H9 (cell line): ENCODE results near the gene PTRH1. TPM values are rescaled to one million over a fixed set of nuclear protein-coding genes. Genes with fewer than 3 reads are reported as not detected.

Experiments
- DNase-seq: peaks from one replicate; pipeline ENCODE4 v3.0.0-alpha.2; 2017
- H2AFZ ChIP-seq: one replicate; pipeline ENCODE4 v1.6.1; 2013; ENCODE audit warnings: mild to moderate bottlenecking, low read length, control low read depth, moderate library complexity
- H2AK5ac ChIP-seq: 2 replicates; pipeline ENCODE4 v1.6.1; 2013; ENCODE audit warnings: low read length, control low read depth, mixed read lengths; ENCODE audit not compliant: insufficient read length
- H2BK120ac ChIP-seq: one replicate; pipeline ENCODE4 v1.6.1; 2013; ENCODE audit warnings: low read depth, mild to moderate bottlenecking, low read length, control low read depth, inconsistent platforms; ENCODE audit not compliant: poor library complexity, severe bottlenecking
- H2BK12ac ChIP-seq: 2 replicates; pipeline ENCODE4 v1.6.1; 2013; ENCODE audit warnings: low read length, control low read depth, mixed read lengths, low read depth; ENCODE audit not compliant: insufficient read length
- H2BK15ac ChIP-seq: 2 replicates; pipeline ENCODE4 v1.6.1; 2013; ENCODE audit warnings: low read depth, low read length, control low read depth
- H2BK20ac ChIP-seq: one replicate; pipeline ENCODE4 v1.6.1; 2013; ENCODE audit warnings: low read depth, mild to moderate bottlenecking, low read length, control low read depth, inconsistent platforms; ENCODE audit not compliant: poor library complexity, severe bottlenecking
- H2BK5ac ChIP-seq: 2 replicates; pipeline ENCODE4 v1.6.1; 2013; ENCODE audit warnings: low read length, control low read depth, mixed read lengths; ENCODE audit not compliant: insufficient read length
- H3K14ac ChIP-seq: 2 replicates; pipeline ENCODE4 v1.6.1; 2013; ENCODE audit warnings: low read length, control low read depth; ENCODE audit not compliant: insufficient read depth
- H3K18ac ChIP-seq: 2 replicates; pipeline ENCODE4 v1.6.1; 2013; ENCODE audit warnings: low read depth, mild to moderate bottlenecking, mixed read lengths, low read length, control low read depth; ENCODE audit not compliant: insufficient read length
- H3K23ac ChIP-seq: 2 replicates; pipeline ENCODE4 v1.6.1; 2013; ENCODE audit warnings: low read length, control low read depth, mixed read lengths, low read depth; ENCODE audit not compliant: insufficient read length
- H3K23me2 ChIP-seq: 2 replicates; pipeline ENCODE4 v1.6.1; 2013; ENCODE audit warnings: low read depth, mild to moderate bottlenecking, mixed read lengths, low read length, control low read depth; ENCODE audit not compliant: insufficient read length, poor library complexity, severe bottlenecking
- H3K27ac ChIP-seq: 2 replicates; pipeline ENCODE4 v1.5.1; 2013; ENCODE audit warnings: low read length, control low read depth, mixed read lengths, low read depth; ENCODE audit not compliant: insufficient read length
- H3K27me3 ChIP-seq: 2 replicates; pipeline ENCODE4 v1.6.1; 2013; ENCODE audit warnings: low read length, control low read depth, inconsistent platforms; ENCODE audit not compliant: insufficient read depth
- H3K4ac ChIP-seq: 2 replicates; pipeline ENCODE4 v1.6.1; 2013; ENCODE audit warnings: low read depth, mild to moderate bottlenecking, control low read depth, inconsistent platforms, low read length, moderate library complexity
- H3K4me1 ChIP-seq: 2 replicates; pipeline ENCODE4 v1.6.1; 2013; ENCODE audit warnings: low read length, control low read depth, inconsistent platforms; ENCODE audit not compliant: insufficient read depth
- H3K4me2 ChIP-seq: 2 replicates; pipeline ENCODE4 v1.6.1; 2013; ENCODE audit warnings: low read length, control low read depth, mixed read lengths; ENCODE audit not compliant: insufficient read length, insufficient read depth
- H3K56ac ChIP-seq: 2 replicates; pipeline ENCODE4 v1.6.1; 2013; ENCODE audit warnings: low read depth, mild to moderate bottlenecking, mixed read lengths, low read length, control low read depth; ENCODE audit not compliant: insufficient read length
- H3K79me1 ChIP-seq: 2 replicates; pipeline ENCODE4 v1.6.1; 2013; ENCODE audit warnings: low read depth, mild to moderate bottlenecking, moderate library complexity, low read length, control low read depth, inconsistent platforms; ENCODE audit not compliant: insufficient read depth, poor library complexity, severe bottlenecking
- H3K79me2 ChIP-seq: 2 replicates; pipeline ENCODE4 v1.6.1; 2013; ENCODE audit warnings: low read length, control low read depth, inconsistent platforms; ENCODE audit not compliant: insufficient read depth
- H3K9ac ChIP-seq: 2 replicates; pipeline ENCODE4 v1.6.1; 2013; ENCODE audit warnings: low read length, control low read depth, mixed read lengths; ENCODE audit not compliant: insufficient read length; ENCODE audit errors: extremely low read depth
- H3K9me3 ChIP-seq: one replicate; pipeline ENCODE4 v1.6.1; 2013; ENCODE audit warnings: low read depth, low read length, inconsistent platforms; ENCODE audit not compliant: control insufficient read depth
- H3T11ph ChIP-seq: one replicate; pipeline ENCODE4 v1.6.1; 2013; ENCODE audit warnings: mild to moderate bottlenecking, low read length, control low read depth, inconsistent platforms
- H4K20me1 ChIP-seq: one replicate; pipeline ENCODE4 v1.6.1; 2013; ENCODE audit not compliant: control insufficient read depth, insufficient read length, insufficient read depth
- H4K5ac ChIP-seq: 2 replicates; pipeline ENCODE4 v1.6.1; 2013; ENCODE audit warnings: low read depth, mild to moderate bottlenecking, mixed read lengths, low read length, control low read depth; ENCODE audit not compliant: insufficient read length
- H4K8ac ChIP-seq: replicated peaks from 2 replicates; pipeline ENCODE4 v1.6.1; 2013; ENCODE audit warnings: low read length, control low read depth, mixed read lengths, low read depth; ENCODE audit not compliant: insufficient read length
- H4K91ac ChIP-seq: 2 replicates; pipeline ENCODE4 v1.6.1; 2013; ENCODE audit warnings: low read depth, mild to moderate bottlenecking, moderate library complexity, mixed read lengths, low read length, control low read depth; ENCODE audit not compliant: insufficient read length
- H3K27ac Mint-ChIP-seq, 3 experiments: 2 replicates in 2 of 3; 3 replicates in 1 of 3; pipeline ENCODE4 v1.8.0; 2020 to 2021; ENCODE audit warnings: mixed read lengths in 3 of 3, mild to moderate bottlenecking in 1 of 3, moderate library complexity in 1 of 3
- H3K27me3 Mint-ChIP-seq: 2 replicates; pipeline ENCODE4 v1.8.0; 2021; ENCODE audit warnings: low read depth, mild to moderate bottlenecking, moderate library complexity, mixed read lengths
- H3K36me3 Mint-ChIP-seq, 3 experiments: 2 replicates in 2 of 3; 3 replicates in 1 of 3; pipeline ENCODE4 v1.8.0; 2020 to 2021; ENCODE audit warnings: low read depth in 3 of 3, mixed read lengths in 3 of 3; ENCODE audit not compliant: insufficient read depth in 1 of 3
- H3K4me1 Mint-ChIP-seq, 2 experiments: 2 replicates each; pipeline ENCODE4 v1.8.0; 2020; ENCODE audit warnings: mixed read lengths in 2 of 2
- H3K4me3 Mint-ChIP-seq, 2 experiments: 2 replicates in 1 of 2; 3 replicates in 1 of 2; pipeline ENCODE4 v1.8.0; 2020 to 2021; ENCODE audit warnings: mild to moderate bottlenecking in 2 of 2, mixed read lengths in 2 of 2, moderate library complexity in 1 of 2
- H3K9me3 Mint-ChIP-seq, 2 experiments: 2 replicates in 1 of 2; 3 replicates in 1 of 2; pipeline ENCODE4 v1.8.0; 2020; ENCODE audit warnings: mild to moderate bottlenecking in 2 of 2, mixed read lengths in 2 of 2, moderate library complexity in 1 of 2
- CTCF ChIP-seq: fragments of 200-600 bp; sonication (generic); conservative IDR thresholded peaks from 3 replicates; pipeline ENCODE4 v1.8.0; 2021; ENCODE audit warnings: antibody characterized with exemption, mild to moderate bottlenecking
- WGBS: extraction: QIAGEN DNeasy Blood & Tissue Kit; methylation state at CpG from one replicate; pipeline ENCODE4 v1.1.7; 2013; ENCODE audit warnings: missing lambda C conversion rate, low lambda C conversion rate, mixed read lengths; ENCODE audit not compliant: insufficient read length; ENCODE audit errors: extremely low coverage; 5-methylcytosine and 5-hydroxymethylcytosine counted together
- total RNA-seq: library from RNA; stranded (reverse); gene quantifications from 2 replicates; pipeline ENCODE4 v1.2.1, GENCODE V29; 2021

PTRH1 gene
- total RNA-seq, 1 experiment from 2014 or later: 10.9 TPM

- Histone ChIP-seq H3K9me3 (no peaks in the 10 kb centered on the region), H4K20me1 (no peaks in the 10 kb centered on the region), H3K27me3 (no peaks in the 10 kb centered on the region), H3K79me1 (no peaks in the 10 kb centered on the region), H3K14ac (0 out of 2 replicates have a peak overlapping the region, but pooled peaks have one; percentile 17), H3K27ac (no peak overlapping the region), H4K91ac (no peak overlapping the region), H4K8ac (no peak overlapping the region), H3K79me2 (no peaks in the 10 kb centered on the region), H3K56ac (no peak overlapping the region), H3K4me1 (no peaks in the 10 kb centered on the region), H3K4me2 (peak overlapping the region; percentile 34), H2BK120ac (no peak overlapping the region), H2BK15ac (no peak overlapping the region), H3K23ac (no peak overlapping the region), H3K18ac (peak overlapping the region; percentile 31), H3K4ac (no peak overlapping the region), H2AFZ (no peak overlapping the region), H2BK12ac (no peak overlapping the region), H3K9ac (no peak overlapping the region), H3T11ph (no peak overlapping the region), H2BK20ac (no peak overlapping the region), H2BK5ac (no peak overlapping the region), H3K23me2 (no peaks in the 10 kb centered on the region), H2AK5ac (no peak overlapping the region), H4K5ac (no peak overlapping the region)
- Mint-ChIP-seq H3K27me3 (peaks cover 14% of the 10 kb centered on the region), H3K4me1 (peaks cover 9 to 10% of the 10 kb centered on the region in 2 experiments), H3K4me3 (peak overlapping the region; percentile 70 to 80), H3K36me3 (no peaks in the 10 kb centered on the region; a peak in 1 of 7 replicates), H3K27ac (no peak overlapping the region), H3K9me3 (no peaks in the 10 kb centered on the region)
- DNase-seq: peak; percentile 59
- no CpG with 5 or more reads among the region's 22 CpGs for WGBS
- no peak; the same call in 2 of the 3 replicates for TF ChIP-seq CTCF
Measured at GRCh38 chr9:127734247-127734746, 18.8 kb upstream of the PTRH1 start.
